GM19463 (cell line): ENCODE data around the gene LAMA4.

Experiments
- ATAC-seq: cut with Tn5 transposase; IDR thresholded peaks from one replicate; pipeline ENCODE4 v1.9.1; 2021; ENCODE audit warnings: mild to moderate bottlenecking, moderate library complexity; ENCODE audit not compliant: unreplicated experiment

Gene LAMA4

GRCh38 chr6:112274774-112275173, 20.4 kb upstream of the LAMA4 start:
- ATAC-seq: no peak

GRCh38 chr6:112272799-112273198, 18.4 kb upstream of the LAMA4 start:
- ATAC-seq: no peak

- ATAC-seq: no peak
These were observed 16.4 kb upstream of the LAMA4 start for GRCh38 chr6:112270756-112271155.

GRCh38 chr6:112269979-112270566, 15.7 kb upstream of the LAMA4 start:
- no peak for ATAC-seq

- ATAC-seq: no peak
These were observed 14.7 kb upstream of the LAMA4 start for GRCh38 chr6:112269114-112269513.

- ATAC-seq: no peak
These were observed 14.3 kb upstream of the LAMA4 start for GRCh38 chr6:112268654-112269053.

GRCh38 chr6:112268019-112268418, 13.7 kb upstream of the LAMA4 start:
- no peak for ATAC-seq

GRCh38 chr6:112266331-112266730, 12.0 kb upstream of the LAMA4 start:
- ATAC-seq: no peak

GRCh38 chr6:112259337-112259675, 4.9 kb upstream of the LAMA4 start:
- ATAC-seq: no peak

GRCh38 chr6:112258642-112259336, 4.4 kb upstream of the LAMA4 start:
- ATAC-seq: no peak

- no peak for ATAC-seq
These were observed 3.0 kb upstream of the LAMA4 start for GRCh38 chr6:112257178-112257855.

GRCh38 chr6:112254921-112255320, 554 bp upstream of the LAMA4 start:
- ATAC-seq: no peak

- ATAC-seq: no peak
These were observed 898 bp downstream of the LAMA4 start for GRCh38 chr6:112253498-112253840.

- no peak for ATAC-seq
These were observed 1.5 kb downstream of the LAMA4 start for GRCh38 chr6:112252571-112253497.

GRCh38 chr6:112251171-112251875, 3.0 kb downstream of the LAMA4 start:
- no peak for ATAC-seq

- no peak for ATAC-seq
These were observed 4.9 kb downstream of the LAMA4 start for GRCh38 chr6:112249489-112249888.

- ATAC-seq: no peak
These were observed 7.1 kb downstream of the LAMA4 start for GRCh38 chr6:112247275-112247674.

- no peak for ATAC-seq
These were observed 8.7 kb downstream of the LAMA4 start for GRCh38 chr6:112245511-112246203.

- no peak for ATAC-seq
These were observed 10.2 kb downstream of the LAMA4 start for GRCh38 chr6:112243861-112244827.
